HG02588 (cell line): Measurements from ENCODE around the gene USP7.
A peak's percentile ranks its signal among the peaks of the same experiment; 100 is the strongest.
"Not testable (repeated sequence)": the region's sequence is repeated elsewhere in the genome, so short reads cannot be mapped to it uniquely, and the experiment has no call there.

Experiments used
- ATAC-seq: cut with Tn5 transposase; IDR thresholded peaks from one replicate; pipeline ENCODE4 v1.9.1; 2021; ENCODE audit warnings: mild to moderate bottlenecking, moderate library complexity; ENCODE audit not compliant: unreplicated experiment

The USP7 gene

GRCh38 chr16:8975039-8975438 lies 11.3 kb upstream of the USP7 start:
- ATAC-seq: no peak

GRCh38 chr16:8972843-8973586 lies 9.3 kb upstream of the USP7 start:
- no peak for ATAC-seq

DNA sequence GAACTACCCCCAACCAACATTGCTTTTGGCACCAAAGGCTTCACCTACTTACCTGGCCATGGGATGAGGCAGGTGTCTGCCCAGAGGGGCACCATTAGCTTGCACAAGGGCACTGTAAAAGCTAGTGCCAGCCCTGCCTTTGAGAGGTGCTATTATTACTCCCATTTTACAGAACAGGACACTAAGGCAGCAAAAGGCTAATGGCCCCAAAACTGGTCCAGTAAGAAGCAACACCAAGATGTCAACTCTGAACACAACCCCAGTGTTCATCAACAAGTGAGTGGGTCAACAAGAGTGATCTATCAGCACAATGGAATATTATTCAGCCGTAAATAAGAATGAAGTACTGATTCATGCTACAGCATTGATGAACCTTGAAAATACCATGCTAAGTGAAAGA lies 7.7 kb upstream of the USP7 start:
- ATAC-seq: no peak

GRCh38 chr16:8969202-8969897 lies 5.6 kb upstream of the USP7 start:
- not testable (repeated sequence) for ATAC-seq

DNA sequence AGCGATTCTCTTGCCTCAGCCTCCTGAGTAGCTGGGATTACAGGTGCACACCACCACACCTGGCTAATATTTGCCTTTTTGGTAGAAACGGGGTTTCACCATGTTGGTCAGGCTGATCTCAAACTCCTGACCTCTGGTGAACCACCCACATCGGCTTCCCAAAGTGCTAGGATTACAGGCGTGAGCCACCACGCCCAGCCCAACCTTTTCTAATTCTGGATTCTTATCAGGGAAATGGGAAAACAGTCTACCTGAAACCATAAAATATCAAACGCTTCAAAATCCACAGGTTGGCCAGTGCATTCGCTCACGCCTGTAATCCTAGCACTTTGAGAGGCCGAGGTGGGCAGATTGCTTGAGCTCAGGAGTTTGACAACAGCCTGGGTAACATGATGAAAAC lies 4.3 kb upstream of the USP7 start:
- ATAC-seq: not testable (repeated sequence)

- no peak for ATAC-seq
These were observed 3.6 kb upstream of the USP7 start for GRCh38 chr16:8967132-8967821.

GRCh38 chr16:8966817-8967131 lies 3.1 kb upstream of the USP7 start:
- no peak for ATAC-seq

- no peak for ATAC-seq
These were observed 756 bp upstream of the USP7 start for GRCh38 chr16:8964462-8964861.

DNA sequence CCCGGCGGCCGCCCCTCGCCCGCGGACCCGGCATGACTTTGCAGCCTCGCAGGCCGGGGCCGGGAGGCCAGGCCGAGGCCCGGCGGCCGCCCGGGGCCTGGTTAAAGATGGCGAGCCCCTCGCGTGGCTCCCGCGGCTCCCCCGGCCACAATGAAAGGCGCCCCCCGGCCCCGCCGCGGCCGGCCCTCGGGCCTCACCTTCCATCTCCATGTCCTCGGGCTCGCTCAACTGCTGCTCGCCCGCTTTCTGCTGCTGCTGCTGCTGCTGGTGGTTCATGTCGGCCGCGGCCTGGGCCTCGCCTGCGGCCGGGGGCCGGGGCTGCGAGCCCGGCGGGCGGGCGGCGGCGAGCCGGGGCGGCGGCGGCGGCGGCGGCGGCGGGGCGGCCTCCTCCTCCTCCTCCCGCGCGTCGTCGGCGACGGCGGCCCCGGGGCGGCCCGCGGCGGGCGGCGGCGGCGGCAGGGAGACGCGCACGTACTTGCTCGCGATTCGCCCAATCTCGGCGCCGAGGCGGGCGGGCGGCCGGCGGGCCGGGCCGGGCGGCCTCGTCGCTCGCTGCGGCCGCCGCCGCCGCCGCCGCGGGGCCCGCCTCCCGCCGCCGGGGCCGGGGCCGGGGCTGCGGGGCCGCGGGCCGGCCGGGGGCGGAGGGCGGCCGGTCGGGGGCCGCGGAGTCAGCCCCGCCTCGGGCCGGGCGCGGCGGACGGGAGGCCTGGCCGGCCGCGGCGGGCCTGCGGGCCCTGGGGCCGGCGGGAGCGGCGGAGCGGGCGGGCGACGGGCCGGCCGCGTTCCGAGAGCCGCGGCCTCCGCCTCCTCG lies 491 bp downstream of the USP7 start:
- ATAC-seq: peak; percentile 8

DNA sequence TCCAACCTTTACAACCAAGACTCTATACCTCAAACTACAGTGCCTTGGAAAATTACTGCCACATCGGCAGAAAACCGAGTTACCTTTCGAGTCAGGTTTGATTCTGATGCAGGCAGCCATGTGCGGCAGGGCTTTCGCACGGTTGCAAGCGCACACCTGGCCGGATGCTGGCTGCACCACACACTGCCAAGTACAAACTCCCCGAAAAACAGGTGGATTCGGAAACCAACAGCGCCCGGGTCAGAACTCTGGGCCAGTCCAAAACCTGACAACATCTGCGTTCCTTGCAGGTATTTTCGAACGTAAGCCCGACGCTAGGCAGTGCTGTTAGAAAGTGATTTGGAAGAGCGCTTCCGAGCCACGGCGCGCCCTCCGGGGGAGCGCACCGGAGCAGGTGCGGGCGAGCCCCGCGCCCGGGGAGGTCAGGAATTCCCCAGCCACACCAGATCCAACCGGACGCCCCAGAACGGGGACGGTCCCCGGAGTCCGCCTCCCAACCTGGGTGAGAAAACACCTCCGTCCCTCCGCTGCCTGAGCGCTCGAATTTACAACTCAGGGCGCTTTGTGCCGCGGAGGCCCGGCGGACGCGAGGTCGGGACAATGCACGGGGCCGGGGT lies 1.2 kb downstream of the USP7 start:
- ATAC-seq: peak; percentile 28

- ATAC-seq: no peak
These were observed 1.8 kb downstream of the USP7 start for GRCh38 chr16:8961811-8962390.

GRCh38 chr16:8960788-8961109 lies 3.0 kb downstream of the USP7 start:
- no peak for ATAC-seq

- ATAC-seq: no peak
These were observed 3.6 kb downstream of the USP7 start for GRCh38 chr16:8959921-8960787.

DNA sequence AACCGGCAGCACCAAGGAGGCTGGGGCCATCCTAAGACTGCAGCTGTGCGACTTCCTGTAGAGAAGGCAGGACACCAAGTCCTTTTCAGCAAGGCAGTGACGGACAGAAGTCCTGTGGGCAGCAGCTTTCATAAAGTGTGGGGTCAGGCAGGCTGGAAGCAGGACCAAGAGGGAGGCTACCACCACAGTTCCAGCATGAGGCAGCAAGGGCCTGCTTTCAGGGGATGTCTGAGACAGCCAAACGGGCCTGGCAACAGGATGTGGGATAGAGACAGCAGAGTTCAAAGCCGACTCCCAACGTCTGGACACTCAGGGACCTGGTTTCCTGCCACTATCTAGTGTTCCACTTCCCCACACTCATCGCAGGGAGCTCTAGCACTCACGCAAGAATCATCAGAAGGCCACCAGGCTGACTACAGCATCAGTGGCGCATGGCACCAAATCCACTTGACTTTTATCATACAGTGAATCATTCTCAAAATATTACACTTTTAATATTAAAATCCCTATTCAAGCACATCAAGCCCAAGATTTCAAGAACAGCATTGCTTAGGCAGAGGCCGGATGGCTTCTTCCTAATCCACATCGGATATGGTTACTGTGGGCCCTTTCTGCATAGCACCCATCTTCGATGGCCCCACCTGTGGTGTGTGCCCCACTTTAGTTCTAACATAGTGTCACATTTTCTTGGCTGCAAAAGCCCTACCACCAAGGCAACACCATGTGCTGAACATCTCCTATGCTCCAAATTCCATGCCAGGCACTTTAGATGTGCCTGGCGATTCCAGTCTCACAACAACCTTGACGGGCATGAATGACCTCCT lies 5.2 kb downstream of the USP7 start:
- ATAC-seq: no peak

DNA sequence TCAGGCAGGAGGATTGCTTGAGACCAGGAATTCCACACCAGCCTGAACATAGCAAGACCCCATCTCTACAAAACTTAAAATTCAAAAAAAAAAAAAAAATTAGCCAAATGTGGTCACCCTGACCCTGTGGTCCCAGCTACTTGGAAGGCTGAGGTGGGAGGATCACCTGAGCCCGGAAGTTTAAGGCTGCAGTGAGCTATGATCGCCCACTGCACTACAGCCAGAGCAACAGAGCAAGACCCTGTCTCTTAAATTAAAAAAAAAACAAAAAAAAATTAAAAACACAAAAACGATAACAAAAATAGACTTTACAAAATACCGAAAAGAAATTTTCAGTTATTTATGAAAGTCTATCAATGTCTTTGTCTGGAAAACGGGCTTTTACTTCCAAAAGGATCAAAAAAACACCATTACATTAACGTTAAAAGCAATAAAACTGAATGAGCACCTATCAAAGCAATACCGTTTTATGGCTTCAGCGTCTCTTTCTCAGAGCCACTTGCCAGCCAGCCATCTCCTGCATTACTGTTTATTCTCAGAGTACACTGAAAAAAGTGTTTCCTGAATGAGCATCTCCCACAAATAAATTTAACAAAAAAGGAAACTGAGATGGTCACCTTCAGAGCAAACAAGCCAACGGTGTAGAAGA lies 6.1 kb downstream of the USP7 start:
- no peak for ATAC-seq

- no peak for ATAC-seq
These were observed 6.7 kb downstream of the USP7 start for GRCh38 chr16:8957063-8957397.

DNA sequence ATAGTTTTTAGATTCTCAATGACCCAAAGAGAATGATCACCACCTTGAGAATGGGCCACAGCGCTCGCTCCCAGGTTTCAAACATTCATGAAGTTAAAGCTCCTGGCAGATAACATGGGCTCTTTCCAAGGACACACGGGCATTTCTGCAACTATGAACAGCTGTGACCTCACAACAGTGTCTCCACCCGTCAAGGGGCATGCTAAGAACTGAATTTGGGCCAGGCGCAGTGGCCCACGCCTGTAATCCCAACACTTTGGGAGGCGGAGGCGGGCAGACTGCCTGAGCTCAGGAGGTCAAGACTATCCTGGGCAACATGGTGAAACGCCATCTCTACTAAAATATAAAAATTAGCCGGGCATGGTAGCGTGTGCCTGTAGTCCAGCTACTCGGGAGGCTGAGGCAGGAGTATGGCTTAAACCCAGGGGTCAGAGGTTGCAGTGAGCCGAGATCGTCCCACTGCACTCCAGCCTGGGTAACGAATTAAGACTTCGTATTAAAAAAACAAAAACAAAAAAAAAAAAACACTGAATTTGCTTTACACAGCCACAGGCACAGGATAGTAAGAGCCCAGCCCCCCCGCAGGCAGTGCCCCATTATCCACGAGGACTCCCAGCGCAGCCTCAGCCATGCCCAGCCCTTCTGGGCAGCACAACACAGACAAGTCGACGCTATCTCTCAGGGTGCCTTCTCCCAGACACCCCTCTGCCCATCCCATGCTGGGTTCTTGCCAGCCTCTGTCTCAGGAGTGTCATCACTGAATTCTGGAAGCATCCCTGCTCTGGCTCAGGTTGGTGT lies 7.2 kb downstream of the USP7 start:
- ATAC-seq: no peak

DNA sequence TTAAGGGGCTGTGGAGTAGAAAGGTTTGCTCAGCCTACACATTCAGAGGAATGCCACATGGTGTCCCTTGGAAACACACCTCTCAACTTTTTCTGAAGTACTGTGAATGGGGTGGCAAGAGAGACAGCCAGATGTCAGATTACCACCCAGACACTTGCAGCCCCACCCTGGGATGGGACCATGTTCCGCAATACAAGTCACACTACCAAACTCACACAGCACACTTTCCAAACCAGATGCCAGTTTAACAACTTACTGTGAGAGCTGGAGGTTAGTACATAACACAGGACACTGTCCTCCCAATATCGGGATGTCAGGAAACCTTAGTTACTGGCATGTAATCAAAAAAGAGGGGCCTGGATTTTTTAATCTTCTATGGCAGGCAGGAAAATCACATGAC lies 7.9 kb downstream of the USP7 start:
- ATAC-seq: no peak
